Osteoblast (primary cell): ENCODE measurements around the gene SH3RF1. TPM values are rescaled to one million over a fixed set of nuclear protein-coding genes. Genes with fewer than 3 reads are reported as not detected.
"Not testable (repeated sequence)": the region's sequence is repeated elsewhere in the genome, so short reads cannot be mapped to it uniquely, and the experiment has no call there.

Source experiments
- DNase-seq: peaks from one replicate; pipeline ENCODE4 v3.0.0; 2011; ENCODE audit warnings: low spot score, mixed read lengths; ENCODE audit not compliant: insufficient read length; ENCODE audit errors: missing footprints
- H2AFZ ChIP-seq: 2 replicates; pipeline ENCODE4 v1.6.0; 2011; ENCODE audit warnings: mild to moderate bottlenecking, low read length
- H3K27ac ChIP-seq: 2 replicates; pipeline ENCODE4 v1.5.1; 2011; ENCODE audit warnings: mild to moderate bottlenecking, low read depth, low read length, moderate library complexity
- H3K27me3 ChIP-seq: 2 replicates; pipeline ENCODE4 v1.6.0; 2012; ENCODE audit warnings: mild to moderate bottlenecking, control low read depth, inconsistent platforms, low read length, moderate library complexity; ENCODE audit not compliant: insufficient read depth
- H3K36me3 ChIP-seq: 2 replicates; pipeline ENCODE4 v1.5.1; 2011; ENCODE audit warnings: mild to moderate bottlenecking, low read length, control low read depth, moderate library complexity; ENCODE audit not compliant: insufficient read depth
- H3K4me1 ChIP-seq: 2 replicates; pipeline ENCODE4 v1.5.1; 2011; ENCODE audit warnings: mild to moderate bottlenecking, low read length, control low read depth, moderate library complexity; ENCODE audit not compliant: insufficient read depth
- H3K4me2 ChIP-seq: 2 replicates; pipeline ENCODE4 v1.6.0; 2011; ENCODE audit warnings: mild to moderate bottlenecking, low read length; ENCODE audit not compliant: insufficient read depth
- H3K4me3 ChIP-seq: fragments of 200-600 bp; sonication (generic); 3 replicates; pipeline ENCODE4 v1.5.1; 2012; ENCODE audit warnings: mild to moderate bottlenecking, low read length, inconsistent platforms; ENCODE audit not compliant: insufficient read depth
- H3K79me2 ChIP-seq: 2 replicates; pipeline ENCODE4 v1.6.0; 2012; ENCODE audit warnings: mild to moderate bottlenecking, low read length, control low read depth, inconsistent platforms; ENCODE audit not compliant: insufficient read depth
- H3K9me3 ChIP-seq: 2 replicates; pipeline ENCODE4 v1.5.1; 2011; ENCODE audit warnings: low read depth, low read length, control low read depth
- H4K20me1 ChIP-seq: 2 replicates; pipeline ENCODE4 v1.6.0; 2012; ENCODE audit warnings: mild to moderate bottlenecking, low read length, control low read depth; ENCODE audit not compliant: insufficient read depth
- CTCF ChIP-seq: IDR thresholded peaks from 2 replicates; pipeline ENCODE4 v1.5.1; 2011; ENCODE audit warnings: mild to moderate bottlenecking, low read depth, low read length, moderate library complexity; ENCODE audit errors: extremely low read depth
- total RNA-seq: library from RNA; depleted of rRNA; stranded (reverse); fragments of >200 nt; gene quantifications from 2 replicates; pipeline ENCODE4 v1.2.3, GENCODE V29; 2012

Gene SH3RF1
- total RNA-seq, 1 donor = 37.6 TPM

GRCh38 chr4:169278624-169279023 is 7.9 kb upstream of the SH3RF1 start:
- H3K36me3 ChIP-seq = no peaks in the 10 kb centered on the region
- no peaks in the 10 kb centered on the region for H4K20me1 ChIP-seq

GRCh38 chr4:169277838-169278237 is 7.1 kb upstream of the SH3RF1 start:
- not testable (repeated sequence) for H3K27me3 ChIP-seq, H4K20me1 ChIP-seq, H3K27ac ChIP-seq, H3K36me3 ChIP-seq, H3K9me3 ChIP-seq, DNase-seq, H3K79me2 ChIP-seq, H3K4me3 ChIP-seq, H3K4me2 ChIP-seq, H2AFZ ChIP-seq
- H3K4me1 ChIP-seq = peaks cover 22% of the 10 kb centered on the region

More at GRCh38 chr4:169278624-169279023, 7.9 kb upstream of the SH3RF1 start:
- DNase-seq = no peak
- TF ChIP-seq CTCF = no peak
- Histone ChIP-seq H3K9me3 (no peaks in the 10 kb centered on the region), H3K4me2 (no peak overlapping the region), H3K27me3 (no peaks in the 10 kb centered on the region), H2AFZ (no peak overlapping the region), H3K27ac (peak overlapping the region; percentile 4), H3K4me3 (no peak overlapping the region), H3K79me2 (no peaks in the 10 kb centered on the region), H3K4me1 (peaks cover 28% of the 10 kb centered on the region)

- Histone ChIP-seq H3K9me3 (no peaks in the 10 kb centered on the region), H3K4me2 (no peak overlapping the region), H3K36me3 (no peaks in the 10 kb centered on the region), H3K27ac (no peak overlapping the region), H3K4me3 (no peak overlapping the region), H3K27me3 (no peaks in the 10 kb centered on the region), H2AFZ (no peak overlapping the region), H4K20me1 (no peaks in the 10 kb centered on the region), H3K4me1 (peaks cover 25% of the 10 kb centered on the region), H3K79me2 (peaks cover 5% of the 10 kb centered on the region)
- DNase-seq = no peak
- no peak for TF ChIP-seq CTCF
Measured at GRCh38 chr4:169275180-169275579, 4.4 kb upstream of the SH3RF1 start.

- Histone ChIP-seq H3K36me3 (peaks cover under 1% of the 10 kb centered on the region), H3K4me1 (peaks cover 21% of the 10 kb centered on the region), H3K27ac (no peak overlapping the region), H3K4me3 (no peak overlapping the region), H4K20me1 (peaks cover under 1% of the 10 kb centered on the region), H3K4me2 (no peak overlapping the region), H3K79me2 (peaks cover 17% of the 10 kb centered on the region), H3K9me3 (no peaks in the 10 kb centered on the region), H2AFZ (no peak overlapping the region), H3K27me3 (no peaks in the 10 kb centered on the region)
- DNase-seq = no peak
- no peak for TF ChIP-seq CTCF
Measured at GRCh38 chr4:169274033-169274432, 3.3 kb upstream of the SH3RF1 start.
